HG03139 (cell line): ENCODE results near the gene MYO15B.

Experiments used
- ATAC-seq: cut with Tn5 transposase; IDR thresholded peaks from one replicate; pipeline ENCODE4 v1.9.1; 2021; ENCODE audit not compliant: unreplicated experiment

MYO15B gene

GRCh38 chr17:75658237-75658636 lies 70.6 kb downstream of the MYO15B start:
- no peak for ATAC-seq

- no peak for ATAC-seq
Measured at GRCh38 chr17:75661531-75661930, 73.9 kb downstream of the MYO15B start.

- ATAC-seq: no peak
Measured at GRCh38 chr17:75662511-75662910, 74.9 kb downstream of the MYO15B start.

- ATAC-seq: peak; percentile 55
Measured at GRCh38 chr17:75664099-75664549, 76.5 kb downstream of the MYO15B start.

- ATAC-seq: no peak
Measured at GRCh38 chr17:75665981-75666380, 78.4 kb downstream of the MYO15B start.

- ATAC-seq: peak; percentile 76
Measured at GRCh38 chr17:75666959-75667790, 79.6 kb downstream of the MYO15B start, which contains the start of the genes RECQL5 and SAP30BP. Gene RECQL5, minus strand, starts transcription at chr17:75667154. Its CDS starts 597 bp downstream, at chr17:75666557. Gene SAP30BP, plus strand, starts transcription at chr17:75667338. Its CDS starts 35 bp downstream, at chr17:75667373.

- ATAC-seq: no peak
Measured at GRCh38 chr17:75667825-75668224, 80.2 kb downstream of the MYO15B start.

- ATAC-seq: no peak
Measured at GRCh38 chr17:75668489-75668888, 80.9 kb downstream of the MYO15B start.

GRCh38 chr17:75670868-75671267 lies 83.3 kb downstream of the MYO15B start:
- ATAC-seq: no peak

GRCh38 chr17:75672011-75672410 lies 84.4 kb downstream of the MYO15B start:
- ATAC-seq: no peak

GRCh38 chr17:75673487-75673886 lies 85.9 kb downstream of the MYO15B start:
- no peak for ATAC-seq
